Measurements from ENCODE around the gene TCOF1. TPM values are rescaled to one million over a fixed set of nuclear protein-coding genes. Genes with fewer than 3 reads are reported as not detected.

The TCOF1 gene
- total and polyA plus RNA-seq, 5 experiments from 2014 or later: 1.8 to 64.6 (median 24.7) TPM

GRCh38 chr5:150406103-150406722, 48.7 kb downstream of the TCOF1 start:
- Mint-ChIP-seq H3K36me3 (peaks cover 0 to 54% (median 0%) of the 10 kb centered on the region in 3 donors), H3K27ac (peak overlapping the region in 6 of 10 donors; percentile 19 to 85 (median 57)), H3K9me3 (no peaks in the 10 kb centered on the region), H3K4me1 (peaks cover 17 to 43% (median 25%) of the 10 kb centered on the region in 4 donors), H3K4me3 (no peak overlapping the region), H3K27me3 (no peaks in the 10 kb centered on the region)
- no peak for ATAC-seq
- POLR2A ChIA-PET: interaction anchor here (0.6 to 1.4 kb wide), 3 partner anchors 12 to 43 kb away, joined by 3 read pairs; partner anchors contain the start of gene RPS14
- DNase-seq: peak in 1 of 10 donors; percentile 37

- no peak for ATAC-seq
- Mint-ChIP-seq H3K27ac (peak overlapping the region in 4 of 10 donors; percentile 19 to 85 (median 60)), H3K36me3 (peaks cover 0 to 49% (median 0%) of the 10 kb centered on the region in 3 donors), H3K4me1 (peaks cover 16 to 48% (median 28%) of the 10 kb centered on the region in 4 donors), H3K4me3 (peak overlapping the region in 2 of 10 donors; percentile 24 to 32), H3K9me3 (no peaks in the 10 kb centered on the region), H3K27me3 (no peaks in the 10 kb centered on the region)
- POLR2A ChIA-PET: interaction anchor here (1.1 to 1.4 kb wide), 3 partner anchors 11 to 43 kb away, joined by 3 read pairs; partner anchors contain the start of gene RPS14
- peak in 1 of 10 donors; percentile 55 for DNase-seq
These were observed 49.2 kb downstream of the TCOF1 start for GRCh38 chr5:150406723-150407095.

GRCh38 chr5:150407096-150407720, 49.7 kb downstream of the TCOF1 start:
- peaks cover 16 to 48% (median 27%) of the 10 kb centered on the region in 4 donors for H3K4me1 Mint-ChIP-seq
- H3K4me3 Mint-ChIP-seq: peak overlapping the region in 2 of 10 donors; percentile 24 to 36
- peak overlapping the region in 5 of 10 donors; percentile 10 to 85 (median 35) for H3K27ac Mint-ChIP-seq
- DNase-seq: peak in 1 of 10 donors; percentile 46
- POLR2A ChIA-PET: interaction anchor here (1.1 to 1.4 kb wide), 3 partner anchors 11 to 42 kb away, joined by 3 read pairs; partner anchors contain the start of gene RPS14
- peaks cover 0 to 47% (median 0%) of the 10 kb centered on the region in 3 donors for H3K36me3 Mint-ChIP-seq
- no peak for ATAC-seq
- no peaks in the 10 kb centered on the region for H3K9me3 Mint-ChIP-seq
- H3K27me3 Mint-ChIP-seq: no peaks in the 10 kb centered on the region

- H3K27me3 Mint-ChIP-seq: no peaks in the 10 kb centered on the region
- H3K4me3 Mint-ChIP-seq: peak overlapping the region in 6 of 10 donors; percentile 16 to 100 (median 24)
- ATAC-seq: no peak
- H3K9me3 Mint-ChIP-seq: no peaks in the 10 kb centered on the region
- peaks cover 19 to 59% (median 38%) of the 10 kb centered on the region in 4 donors for H3K4me1 Mint-ChIP-seq
- H3K27ac Mint-ChIP-seq: peak overlapping the region in 8 of 10 donors; percentile 4 to 100 (median 52)
- POLR2A ChIA-PET: interaction anchor here (1.0 to 5.1 kb wide), 2 partner anchors 21 to 42 kb away, joined by 3 to 56 read pairs; partner anchors contain the start of gene RPS14
- H3K36me3 Mint-ChIP-seq: peaks cover 0 to 37% (median 0%) of the 10 kb centered on the region in 3 donors
- no peak for DNase-seq
These were observed 50.9 kb downstream of the TCOF1 start for GRCh38 chr5:150408231-150408943.

GRCh38 chr5:150409638-150410523, 52.4 kb downstream of the TCOF1 start:
- Mint-ChIP-seq H3K27ac (peak overlapping the region; percentile 81 to 100 (median 100)), H3K4me1 (peaks cover 19 to 71% (median 43%) of the 10 kb centered on the region in 4 donors), H3K9me3 (no peaks in the 10 kb centered on the region), H3K4me3 (peak overlapping the region; percentile 96 to 100 (median 99)), H3K36me3 (peaks cover 0 to 27% (median 0%) of the 10 kb centered on the region in 3 donors), H3K27me3 (no peaks in the 10 kb centered on the region)
- POLR2A ChIA-PET: interaction anchor here (0.7 to 5.1 kb wide), 15 partner anchors 7 to 1361 kb away, joined by 3 to 56 read pairs (median 4); partner anchors contain the start of genes G3BP1, RBM22, RPS14 and TCOF1
- DNase-seq (peak in 7 of 10 donors; percentile 28 to 70 (median 44)), ATAC-seq (no peak)

GRCh38 chr5:150410524-150411244, 53.2 kb downstream of the TCOF1 start:
- Mint-ChIP-seq H3K36me3 (peaks cover 0 to 25% (median 0%) of the 10 kb centered on the region in 3 donors), H3K27me3 (no peaks in the 10 kb centered on the region), H3K27ac (peak overlapping the region; percentile 75 to 100 (median 100)), H3K4me3 (peak overlapping the region; percentile 96 to 100 (median 99)), H3K9me3 (no peaks in the 10 kb centered on the region), H3K4me1 (peaks cover 19 to 72% (median 44%) of the 10 kb centered on the region in 4 donors)
- ATAC-seq: peak; percentile 22 to 36
- POLR2A ChIA-PET: interaction anchor here (0.7 to 5.1 kb wide), 17 partner anchors 8 to 1361 kb away, joined by 3 to 56 read pairs (median 4); partner anchors contain the start of genes G3BP1, RBM22, RPS14 and TCOF1
- peak in 9 of 10 donors; percentile 44 to 85 (median 65) for DNase-seq

- Mint-ChIP-seq H3K4me3 (peak overlapping the region; percentile 96 to 100 (median 99)), H3K27ac (peak overlapping the region; percentile 85 to 100 (median 100)), H3K4me1 (peaks cover 16 to 76% (median 44%) of the 10 kb centered on the region in 4 donors), H3K36me3 (peaks cover 0 to 18% (median 0%) of the 10 kb centered on the region in 3 donors), H3K27me3 (no peaks in the 10 kb centered on the region), H3K9me3 (no peaks in the 10 kb centered on the region)
- DNase-seq: peak; percentile 38 to 85 (median 68)
- ATAC-seq: no peak
- POLR2A ChIA-PET: interaction anchor here (0.6 to 5.1 kb wide), 9 partner anchors 9 to 660 kb away, joined by 3 to 56 read pairs (median 3); partner anchors contain the start of genes RPS14 and TCOF1
These were observed 53.9 kb downstream of the TCOF1 start for GRCh38 chr5:150411245-150411979.

- Mint-ChIP-seq H3K27ac (peak within 1 kb of the TSS; percentile 98 to 100 (median 100)), H3K4me1 (peaks cover 16 to 72% (median 44%) of the 10 kb centered on the region in 4 donors), H3K4me3 (peak within 1 kb of the TSS; percentile 96 to 100 (median 99)), H3K27me3 (no peaks in the 10 kb centered on the region), H3K9me3 (no peaks in the 10 kb centered on the region), H3K36me3 (peaks cover 0 to 9% (median 0%) of the 10 kb centered on the region in 3 donors)
- peak; percentile 89 to 92 for ATAC-seq
- DNase-seq: peak; percentile 79 to 97 (median 94)
- POLR2A ChIA-PET: interaction anchor here (0.6 to 5.1 kb wide), 14 partner anchors 10 to 365 kb away, joined by 3 to 56 read pairs (median 4); partner anchors contain the start of genes DCTN4, RBM22 and RPS14
These were observed 55.0 kb downstream of the TCOF1 start, which contains the start of gene CD74 for GRCh38 chr5:150412319-150413175. TSS of gene CD74 (minus strand) at chr5:150412910. CDS start at chr5:150412749, 161 bp downstream.

- H3K9me3 Mint-ChIP-seq: no peaks in the 10 kb centered on the region
- peak overlapping the region; percentile 96 to 100 (median 99) for H3K4me3 Mint-ChIP-seq
- no peak for DNase-seq
- H3K4me1 Mint-ChIP-seq: peaks cover 16 to 65% (median 42%) of the 10 kb centered on the region in 4 donors
- peak overlapping the region; percentile 98 to 100 (median 100) for H3K27ac Mint-ChIP-seq
- POLR2A ChIA-PET: interaction anchor here (0.6 to 5.1 kb wide), 13 partner anchors 11 to 366 kb away, joined by 3 to 56 read pairs (median 3); partner anchors contain the start of genes DCTN4, RBM22, RPS14 and SMIM3
- peaks cover 0 to 2% (median 0%) of the 10 kb centered on the region in 3 donors for H3K36me3 Mint-ChIP-seq
- no peaks in the 10 kb centered on the region for H3K27me3 Mint-ChIP-seq
- peak in 1 of 2 donors; percentile 51 for ATAC-seq
These were observed 55.8 kb downstream of the TCOF1 start for GRCh38 chr5:150413176-150413901.

All from naive thymus-derived CD8-positive, alpha-beta T cell (primary cell).